Astrocyte (in vitro differentiated cells and primary cell): ENCODE results near the gene MID2. TPM values are rescaled to one million over a fixed set of nuclear protein-coding genes. Genes with fewer than 3 reads are reported as not detected.
"Not testable (repeated sequence)": the region's sequence is repeated elsewhere in the genome, so short reads cannot be mapped to it uniquely, and the experiment has no call there.

Source experiments
- DNase-seq: peaks from one replicate; pipeline ENCODE4 v3.0.0-alpha.2; 2010; ENCODE audit warnings: low read depth
- FAIRE-seq: peaks from 2 replicates; lab custom pipeline; 2011; peaks lifted over from hg19 to GRCh38; lab: Jason Lieb, UNC
- H2AFZ ChIP-seq: 2 replicates; pipeline ENCODE4 v1.6.0; 2012; ENCODE audit warnings: low read depth, low read length, inconsistent platforms
- H3K27ac ChIP-seq: 2 replicates; pipeline ENCODE4 v1.5.1; 2011; ENCODE audit warnings: low read depth, low read length, inconsistent platforms
- H3K27me3 ChIP-seq: 2 replicates; pipeline ENCODE4 v1.6.0; 2011; ENCODE audit warnings: low read length, inconsistent platforms; ENCODE audit not compliant: insufficient read depth
- H3K36me3 ChIP-seq: 2 replicates; pipeline ENCODE4 v1.5.1; 2011; ENCODE audit warnings: low read length, inconsistent platforms; ENCODE audit not compliant: insufficient read depth
- H3K4me1 ChIP-seq: 2 replicates; pipeline ENCODE4 v1.5.1; 2011; ENCODE audit warnings: low read length, inconsistent platforms; ENCODE audit not compliant: insufficient read depth
- H3K4me2 ChIP-seq: 2 replicates; pipeline ENCODE4 v1.6.0; 2012; ENCODE audit warnings: low read length, inconsistent platforms
- H3K4me3 ChIP-seq: 2 replicates; pipeline ENCODE4 v1.5.1; 2011; ENCODE audit warnings: low read depth, mild to moderate bottlenecking, low read length, inconsistent platforms; ENCODE audit not compliant: insufficient read depth
- H3K79me2 ChIP-seq: 2 replicates; pipeline ENCODE4 v1.6.0; 2012; ENCODE audit warnings: mild to moderate bottlenecking, low read length, inconsistent platforms; ENCODE audit not compliant: insufficient read depth
- H3K9ac ChIP-seq: 2 replicates; pipeline ENCODE4 v1.6.0; 2012; ENCODE audit warnings: mild to moderate bottlenecking, low read length, inconsistent platforms
- H3K9me3 ChIP-seq: 2 replicates; pipeline ENCODE4 v1.5.1; 2012; ENCODE audit warnings: low read depth, mild to moderate bottlenecking, low read length, inconsistent platforms; ENCODE audit not compliant: insufficient read depth
- H4K20me1 ChIP-seq: 2 replicates; pipeline ENCODE4 v1.6.0; 2012; ENCODE audit warnings: low read length, inconsistent platforms; ENCODE audit not compliant: insufficient read depth
- H3K27ac Mint-ChIP-seq: one replicate; pipeline ENCODE4 v1.8.0; 2021; ENCODE audit warnings: mild to moderate bottlenecking, mixed read lengths; ENCODE audit not compliant: unreplicated experiment
- H3K27me3 Mint-ChIP-seq: one replicate; pipeline ENCODE4 v1.8.0; 2021; ENCODE audit warnings: low read depth, mixed read lengths; ENCODE audit not compliant: unreplicated experiment
- H3K36me3 Mint-ChIP-seq: one replicate; pipeline ENCODE4 v1.8.0; 2021; ENCODE audit warnings: low read depth, mixed read lengths; ENCODE audit not compliant: unreplicated experiment
- H3K4me1 Mint-ChIP-seq: one replicate; pipeline ENCODE4 v1.8.0; 2021; ENCODE audit warnings: low read depth, mixed read lengths; ENCODE audit not compliant: unreplicated experiment
- H3K4me3 Mint-ChIP-seq: one replicate; pipeline ENCODE4 v1.8.0; 2021; ENCODE audit warnings: mild to moderate bottlenecking, moderate library complexity, mixed read lengths; ENCODE audit not compliant: unreplicated experiment
- H3K9me3 Mint-ChIP-seq: one replicate; pipeline ENCODE4 v1.8.0; 2021; ENCODE audit warnings: mild to moderate bottlenecking, mixed read lengths; ENCODE audit not compliant: unreplicated experiment
- CTCF ChIP-seq: IDR thresholded peaks from 2 replicates; pipeline ENCODE4 v1.5.1; 2011; ENCODE audit warnings: low read depth, mild to moderate bottlenecking, inconsistent platforms, low read length, moderate library complexity; ENCODE audit not compliant: insufficient read depth
- EZH2 ChIP-seq: IDR thresholded peaks from 2 replicates; pipeline ENCODE4 v1.6.1; 2012; ENCODE audit warnings: mild to moderate bottlenecking, low read length, inconsistent platforms; ENCODE audit not compliant: insufficient read depth
- total RNA-seq: library from RNA; stranded (reverse); gene quantifications from 2 replicates; pipeline ENCODE4 v1.2.1, GENCODE V29; 2021

MID2 gene
- total RNA-seq, 1 donor from 2014 or later = 11.1 TPM

GRCh38 chrX:107856289-107856688, 30.6 kb downstream of the MID2 start:
- H3K4me1 ChIP-seq = no peaks in the 10 kb centered on the region
- no peak overlapping the region for H2AFZ ChIP-seq
- no peak for TF ChIP-seq CTCF
- no peak for TF ChIP-seq EZH2
- H3K4me1 Mint-ChIP-seq = peaks cover 6% of the 10 kb centered on the region
- DNase-seq (no peak), FAIRE-seq (no peak)
- H3K9ac ChIP-seq = no peak overlapping the region
- no peaks in the 10 kb centered on the region for H3K79me2 ChIP-seq
- H3K27ac Mint-ChIP-seq = no peak overlapping the region
- no peaks in the 10 kb centered on the region for H3K36me3 Mint-ChIP-seq
- no peaks in the 10 kb centered on the region for H3K27me3 ChIP-seq
- H3K27ac ChIP-seq = no peak overlapping the region
- H3K4me2 ChIP-seq = no peak overlapping the region
- H3K9me3 Mint-ChIP-seq = no peaks in the 10 kb centered on the region
- H3K4me3 ChIP-seq = no peak overlapping the region
- no peaks in the 10 kb centered on the region for H3K9me3 ChIP-seq
- no peak overlapping the region for H3K4me3 Mint-ChIP-seq
- H4K20me1 ChIP-seq = no peaks in the 10 kb centered on the region
- no peaks in the 10 kb centered on the region for H3K36me3 ChIP-seq
- no peaks in the 10 kb centered on the region for H3K27me3 Mint-ChIP-seq

DNA sequence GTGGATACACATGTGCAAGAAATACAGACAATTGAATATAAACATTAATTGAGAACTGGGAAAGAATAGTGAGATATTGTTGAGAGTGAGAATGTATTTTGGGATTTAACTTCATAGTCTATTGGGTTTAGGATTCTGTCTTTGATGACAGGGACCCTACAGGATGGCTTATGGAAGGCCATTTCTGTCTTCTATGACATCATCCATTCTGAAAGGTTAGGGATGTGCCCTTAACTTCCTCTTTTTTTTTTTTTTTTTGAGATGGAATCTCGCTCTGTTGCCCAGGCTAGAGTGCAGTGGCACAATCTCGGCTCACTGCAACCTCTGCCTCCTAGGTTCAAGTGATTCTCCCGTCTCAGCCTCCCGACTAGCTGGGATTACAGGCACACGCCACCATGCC, 31.4 kb downstream of the MID2 start:
- not testable (repeated sequence) for H3K4me3 ChIP-seq, H3K27ac ChIP-seq, H3K9ac ChIP-seq, H3K27me3 ChIP-seq, H3K4me2 ChIP-seq, H2AFZ ChIP-seq, H3K9me3 ChIP-seq, H3K36me3 Mint-ChIP-seq, DNase-seq, H3K36me3 ChIP-seq, H3K9me3 Mint-ChIP-seq, H4K20me1 ChIP-seq, H3K27me3 Mint-ChIP-seq, H3K4me1 Mint-ChIP-seq, H3K4me1 ChIP-seq, H3K27ac Mint-ChIP-seq, FAIRE-seq, H3K4me3 Mint-ChIP-seq, H3K79me2 ChIP-seq

DNA sequence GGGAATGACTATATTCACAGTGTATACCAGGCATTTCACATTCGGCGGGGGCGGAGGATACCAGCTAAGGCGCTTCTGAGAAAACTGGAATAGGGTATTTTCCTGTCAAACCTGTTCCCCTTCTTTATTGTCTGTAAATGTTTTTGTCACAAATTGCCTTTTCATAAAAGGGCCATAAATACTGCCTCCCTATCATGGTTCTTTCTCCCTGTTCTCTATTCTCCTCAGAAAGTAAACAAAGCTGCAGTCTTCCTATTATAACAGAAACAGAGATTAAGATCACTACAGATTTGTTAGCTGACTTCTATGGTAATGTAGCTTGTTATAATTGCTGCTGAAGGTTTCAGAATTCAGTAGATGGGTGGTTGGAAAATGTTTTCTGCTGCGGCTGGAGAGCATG, 32.2 kb downstream of the MID2 start:
- Histone ChIP-seq H3K27me3 (no peaks in the 10 kb centered on the region), H3K27ac (no peak overlapping the region), H3K9ac (no peak overlapping the region), H3K9me3 (no peaks in the 10 kb centered on the region), H3K4me2 (no peak overlapping the region), H3K79me2 (no peaks in the 10 kb centered on the region), H3K4me3 (no peak overlapping the region), H4K20me1 (no peaks in the 10 kb centered on the region), H2AFZ (no peak overlapping the region), H3K4me1 (no peaks in the 10 kb centered on the region), H3K36me3 (no peaks in the 10 kb centered on the region)
- peaks cover 3% of the 10 kb centered on the region for H3K4me1 Mint-ChIP-seq
- no peak overlapping the region for H3K4me3 Mint-ChIP-seq
- no peak for TF ChIP-seq EZH2
- no peak for TF ChIP-seq CTCF
- no peaks in the 10 kb centered on the region for H3K27me3 Mint-ChIP-seq
- H3K9me3 Mint-ChIP-seq = no peaks in the 10 kb centered on the region
- H3K36me3 Mint-ChIP-seq = no peaks in the 10 kb centered on the region
- H3K27ac Mint-ChIP-seq = no peak overlapping the region
- FAIRE-seq (peak; percentile 96), DNase-seq (no peak)
